Activated CD4-positive, alpha-beta T cell treated with anti-CD3 and anti-CD28 coated beads for 48 hours (primary cell): ENCODE results near the gene EPHA3.

Experiments
- DNase-seq: peaks from one replicate; pipeline ENCODE4 v3.0.0-alpha.2; 2020

The EPHA3 gene

GRCh38 chr3:89472101-89472500, 364.7 kb downstream of the EPHA3 start:
- DNase-seq: no peak

- DNase-seq: no peak
Measured at GRCh38 chr3:89474333-89475130, 367.1 kb downstream of the EPHA3 start.

GRCh38 chr3:89488800-89489580, 381.6 kb downstream of the EPHA3 start:
- no peak for DNase-seq

- DNase-seq: no peak
Measured at GRCh38 chr3:89490129-89490528, 382.7 kb downstream of the EPHA3 start.

- DNase-seq: no peak
Measured at GRCh38 chr3:89494734-89495133, 387.3 kb downstream of the EPHA3 start.

GRCh38 chr3:89503891-89504391, 396.5 kb downstream of the EPHA3 start:
- no peak for DNase-seq

GRCh38 chr3:89504432-89504831, 397.0 kb downstream of the EPHA3 start:
- no peak for DNase-seq

DNA sequence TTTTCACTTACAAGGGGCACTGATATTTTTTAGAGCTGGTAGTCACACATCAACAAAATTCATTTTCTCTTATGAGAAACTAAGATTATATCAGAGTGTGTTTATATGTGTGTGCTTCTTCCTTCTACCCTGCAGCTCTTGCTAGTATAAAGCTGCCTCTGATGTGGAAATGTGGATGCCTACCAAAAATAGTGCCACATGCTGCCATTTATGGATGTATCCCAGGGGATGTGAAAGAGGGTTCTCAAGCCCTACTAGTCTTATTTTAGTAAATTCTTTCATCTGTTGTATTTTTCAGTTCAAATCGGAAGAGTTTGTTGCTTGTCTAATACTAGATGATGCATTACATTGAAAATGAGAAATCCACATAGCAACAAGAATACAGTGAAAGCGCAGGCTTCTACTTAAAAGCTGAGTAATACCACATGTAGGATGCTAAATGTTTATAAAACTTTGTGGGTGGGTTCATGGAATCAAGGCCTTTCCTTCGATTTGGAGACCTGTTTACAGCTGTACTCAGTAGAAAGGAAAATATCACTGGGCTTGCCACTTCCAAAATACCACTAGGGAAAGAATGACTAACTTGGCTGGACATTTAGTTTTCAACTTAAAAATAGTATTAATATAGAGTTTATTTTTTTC, 399.2 kb downstream of the EPHA3 start:
- no peak for DNase-seq

DNA sequence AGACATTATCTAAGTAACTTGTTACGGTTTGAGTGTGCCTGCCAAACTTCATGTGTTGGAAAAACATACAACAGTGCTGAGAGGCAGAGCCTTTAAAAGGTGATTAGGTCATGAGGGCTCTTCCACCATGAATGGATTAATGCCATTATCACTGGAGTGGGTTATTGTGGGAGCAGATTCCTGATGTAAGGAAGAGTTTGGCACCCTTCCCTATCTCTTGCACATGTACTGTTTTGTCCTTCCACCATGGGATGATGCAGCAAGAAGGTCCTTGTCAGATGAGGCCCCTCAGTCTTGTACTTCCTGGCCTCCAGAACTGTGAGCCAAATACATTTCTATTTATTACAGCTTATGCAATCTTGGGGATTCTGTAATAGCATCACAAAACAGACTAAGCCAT, 413.9 kb downstream of the EPHA3 start:
- no peak for DNase-seq

DNA sequence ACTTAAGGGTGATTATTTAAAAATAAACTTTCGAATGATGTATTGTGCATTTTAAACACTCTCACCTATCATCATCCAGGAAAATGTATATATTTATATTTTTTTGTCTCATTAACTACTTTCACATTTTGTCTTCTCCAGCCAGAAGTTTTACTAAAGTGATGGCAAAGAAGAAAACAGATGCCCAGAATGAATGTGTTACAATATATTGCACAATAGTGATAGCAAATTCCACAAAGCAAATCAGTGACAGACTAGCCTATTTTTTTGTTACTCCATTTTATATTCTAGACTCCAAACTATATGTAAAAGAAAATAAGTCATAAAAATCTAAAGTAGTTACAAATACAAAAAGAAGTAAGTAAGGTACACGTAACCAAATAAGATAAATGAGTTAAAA, 414.7 kb downstream of the EPHA3 start:
- no peak for DNase-seq

DNA sequence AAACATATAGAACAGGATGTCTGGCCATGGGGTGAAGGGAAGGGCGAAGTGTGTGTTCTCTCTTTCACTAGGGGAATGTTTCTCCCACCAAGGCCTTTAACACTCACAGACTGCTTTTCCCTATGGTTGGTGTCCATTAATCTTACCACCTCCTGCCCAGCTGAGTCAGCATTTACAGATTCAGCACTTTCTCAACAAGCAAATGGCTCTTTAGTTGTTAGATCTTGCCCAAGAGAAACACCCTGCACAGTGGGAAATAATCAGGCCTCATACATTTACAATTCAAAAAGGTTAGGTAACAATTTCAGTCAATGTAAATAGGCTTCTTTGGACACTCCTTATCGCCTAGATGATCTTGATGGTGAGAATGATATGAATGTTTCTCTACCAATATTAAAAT, 418.2 kb downstream of the EPHA3 start:
- no peak for DNase-seq

GRCh38 chr3:89527736-89528305, 420.4 kb downstream of the EPHA3 start:
- no peak for DNase-seq
